ENCODE data around the gene RUFY2.
A peak's percentile ranks its signal among the peaks of the same experiment; 100 is the strongest.
"Not testable (repeated sequence)": the region's sequence is repeated elsewhere in the genome, so short reads cannot be mapped to it uniquely, and the experiment has no call there.

The RUFY2 gene

GRCh38 chr10:68318331-68319059 is 88.6 kb downstream of the RUFY2 start:
- DNase-seq: no peak

- no peak for DNase-seq
Measured at GRCh38 chr10:68315582-68315981, 91.5 kb downstream of the RUFY2 start.

DNA sequence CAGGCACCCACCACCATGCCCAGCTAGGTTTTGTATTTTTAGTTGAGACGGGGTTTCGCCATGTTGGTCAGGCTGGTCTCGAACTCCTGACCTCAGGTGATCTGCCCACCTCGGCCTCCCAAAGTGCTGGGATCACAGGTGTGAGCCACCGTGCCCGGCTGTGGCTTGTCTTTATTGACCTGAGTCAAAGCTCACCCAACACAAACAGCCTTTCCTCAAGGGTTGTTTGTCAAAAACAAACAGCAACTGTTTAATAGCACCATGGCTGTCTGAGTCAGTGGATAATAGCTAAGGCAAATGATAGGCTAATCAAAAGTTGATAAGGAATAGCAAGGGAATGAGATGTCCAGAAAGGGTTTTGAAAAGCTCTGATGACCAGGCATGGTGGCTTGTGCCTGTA is 92.1 kb downstream of the RUFY2 start:
- DNase-seq: not testable (repeated sequence)

DNA sequence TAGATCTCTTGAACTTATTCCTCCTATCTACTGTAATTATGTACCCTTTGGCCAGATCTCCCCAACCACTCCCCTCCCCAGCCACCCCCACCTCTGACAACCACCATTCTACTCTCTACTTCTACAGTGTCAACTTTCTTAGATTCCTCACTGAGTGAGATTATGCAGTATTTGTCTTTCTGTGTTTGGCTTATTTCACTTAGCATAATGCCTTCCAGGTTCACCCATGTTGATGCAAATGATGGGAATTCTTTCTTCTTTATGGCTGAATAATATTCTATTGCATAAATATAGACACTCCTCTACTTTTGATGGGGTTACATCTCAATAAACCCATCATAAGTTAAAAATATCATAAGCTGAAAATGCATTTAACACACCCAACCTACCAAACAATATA is 96.5 kb downstream of the RUFY2 start:
- DNase-seq: no peak

- DNase-seq: no peak
Measured at GRCh38 chr10:68305854-68306253, 101.2 kb downstream of the RUFY2 start.

GRCh38 chr10:68303849-68304412 is 103.1 kb downstream of the RUFY2 start:
- no peak for DNase-seq

GRCh38 chr10:68302871-68303270 is 104.2 kb downstream of the RUFY2 start:
- no peak for DNase-seq

- no peak for DNase-seq
Measured at GRCh38 chr10:68302503-68302823, 104.6 kb downstream of the RUFY2 start.

DNA sequence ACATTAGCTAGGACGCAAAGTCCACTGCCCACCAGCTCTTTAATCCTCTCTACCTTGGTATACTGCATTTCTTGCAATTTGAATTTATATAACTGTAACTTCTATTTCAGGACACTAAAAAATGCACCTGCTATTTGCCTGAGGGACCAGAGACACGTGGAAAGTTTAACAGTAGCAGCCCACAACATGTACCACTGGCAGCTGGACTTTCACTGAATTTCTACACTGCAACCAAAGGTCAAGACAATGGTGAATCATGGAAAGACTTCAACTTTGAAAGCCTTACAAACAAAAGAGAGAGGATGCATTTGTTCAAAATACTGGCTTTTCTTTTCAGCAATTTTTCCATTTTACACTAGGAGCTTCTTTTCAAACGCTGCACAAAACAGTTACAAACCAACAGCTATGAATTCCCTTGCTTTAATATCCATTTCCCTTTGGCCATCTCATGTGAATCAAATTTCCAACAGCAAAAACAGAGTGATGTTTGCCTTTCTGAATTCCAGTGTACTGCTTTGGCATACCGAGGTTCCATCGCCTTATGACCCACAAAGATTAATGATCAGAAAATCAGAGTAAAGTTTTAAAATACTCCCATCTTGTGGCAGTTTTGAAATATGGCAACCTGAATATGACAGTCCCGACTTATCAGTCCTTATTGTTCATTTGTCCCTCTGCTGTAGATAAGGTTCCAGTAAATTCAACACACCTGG is 105.1 kb downstream of the RUFY2 start:
- peak; percentile 65 for DNase-seq

GRCh38 chr10:68301301-68301700 is 105.8 kb downstream of the RUFY2 start:
- DNase-seq: no peak

DNA sequence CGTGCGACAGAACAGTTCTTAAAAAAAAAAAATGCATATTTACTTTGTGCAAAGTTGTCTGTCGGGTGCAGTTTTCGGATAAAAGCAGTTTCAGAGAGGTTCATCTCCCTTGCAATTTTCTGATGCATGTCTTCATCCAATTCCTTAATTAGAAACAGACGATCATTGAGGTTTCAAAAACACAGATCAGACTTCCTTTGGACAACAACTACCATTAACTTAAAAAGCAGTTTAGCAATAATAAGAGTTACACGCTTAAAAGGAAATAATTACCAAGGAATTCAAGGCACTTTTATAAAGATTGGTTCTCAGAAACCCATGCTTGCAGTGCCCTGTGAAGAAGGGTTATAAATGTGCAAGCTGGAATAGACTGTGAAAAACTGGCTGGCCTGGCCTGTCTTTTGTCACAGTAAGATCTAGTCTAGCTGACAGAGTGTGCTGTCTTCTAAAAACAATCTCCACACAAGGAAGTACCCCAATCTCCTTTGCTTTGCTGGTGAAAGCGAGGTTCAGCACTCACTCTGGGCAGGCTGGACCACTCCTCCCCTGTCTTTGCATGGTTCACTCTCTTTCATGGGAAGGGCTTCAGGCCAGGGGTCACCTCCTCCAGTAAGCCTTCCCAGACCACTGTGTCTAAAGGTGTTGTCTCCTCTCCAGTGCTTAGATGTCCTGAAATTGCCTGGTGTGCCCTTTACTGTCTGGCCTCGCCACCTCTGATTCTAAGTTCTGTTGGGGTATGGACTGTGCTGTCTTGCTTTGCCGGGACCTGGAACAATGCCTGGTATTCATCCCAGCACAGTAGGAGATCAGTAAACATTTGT is 110.0 kb downstream of the RUFY2 start:
- DNase-seq: peak; percentile 39
